Activated CD8-positive, alpha-beta T cell treated with anti-CD3 and anti-CD28 coated beads, Interleukin-2, amount 10 ng/mL, durations not matched to agents 7 days and 5 days (primary cell): Measurements from ENCODE around the gene CSNK1A1L. TPM values are rescaled to one million over a fixed set of nuclear protein-coding genes. Genes with fewer than 3 reads are reported as not detected.

Experiments
- total RNA-seq, 2 experiments: library from RNA; stranded (reverse); gene quantifications; one replicate each; pipeline ENCODE4 v1.2.3, GENCODE V29; 2021

The CSNK1A1L gene
- total RNA-seq, 2 experiments from 2014 or later = not detected

Other genes with a start within 250 kb of the CSNK1A1L start
- not detected for gene SMAD9, start 185.4 kb downstream of the CSNK1A1L start, total RNA-seq
- gene ALG5, start 106.3 kb downstream of the CSNK1A1L start, total RNA-seq = 10 to 100 TPM; 32.0 to 33.8 TPM
- gene EXOSC8, start 104.9 kb downstream of the CSNK1A1L start, total RNA-seq = 100 to 1,000 TPM; 109 to 122 TPM
- gene SUPT20H, start 46.0 kb downstream of the CSNK1A1L start, total RNA-seq = 10 to 100 TPM; 67.4 to 71.5 TPM